GM04503 (cell line): ENCODE results near the gene PTPRD.

Experiments
- DNase-seq: peaks from one replicate; pipeline ENCODE4 v3.0.0-alpha.2; 2012; ENCODE audit warnings: low read depth

The PTPRD gene

DNA sequence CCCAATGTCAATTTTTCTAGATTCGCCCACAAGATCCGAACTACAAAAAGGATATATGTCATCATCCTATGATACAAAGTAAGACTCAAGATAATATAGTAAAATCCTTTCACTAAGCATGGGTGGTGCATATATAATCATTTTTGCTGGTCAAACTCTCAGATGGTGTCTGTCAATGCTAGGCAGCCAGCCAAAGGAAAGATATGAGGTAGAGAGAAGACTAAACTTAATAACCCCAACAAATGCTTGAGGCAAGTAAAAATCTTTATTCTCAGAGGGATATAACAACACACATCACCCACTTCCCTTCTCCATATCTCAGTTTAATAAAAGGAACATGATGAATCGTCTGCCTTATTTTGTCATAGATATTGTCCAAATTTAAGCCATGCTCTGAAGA is 1972.0 kb downstream of the PTPRD start:
- DNase-seq, result no peak

DNA sequence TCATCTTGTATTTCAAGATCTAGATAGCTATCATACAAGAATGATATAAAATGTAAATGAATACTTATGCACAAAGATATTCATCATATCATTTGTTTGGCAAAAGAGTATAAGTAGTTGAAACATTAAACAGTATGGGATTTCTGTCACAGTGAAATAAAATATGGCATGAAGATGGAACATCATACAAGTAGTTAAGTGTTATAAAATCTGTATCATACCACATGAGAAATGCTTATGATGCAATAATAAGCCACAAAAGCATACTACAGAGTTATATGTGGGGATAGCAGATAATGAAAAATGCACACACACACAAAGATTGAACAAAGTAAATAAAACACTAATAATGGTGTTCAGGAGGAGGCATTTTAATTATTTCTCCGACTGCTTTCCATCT is 1975.2 kb downstream of the PTPRD start:
- no peak for DNase-seq

DNA sequence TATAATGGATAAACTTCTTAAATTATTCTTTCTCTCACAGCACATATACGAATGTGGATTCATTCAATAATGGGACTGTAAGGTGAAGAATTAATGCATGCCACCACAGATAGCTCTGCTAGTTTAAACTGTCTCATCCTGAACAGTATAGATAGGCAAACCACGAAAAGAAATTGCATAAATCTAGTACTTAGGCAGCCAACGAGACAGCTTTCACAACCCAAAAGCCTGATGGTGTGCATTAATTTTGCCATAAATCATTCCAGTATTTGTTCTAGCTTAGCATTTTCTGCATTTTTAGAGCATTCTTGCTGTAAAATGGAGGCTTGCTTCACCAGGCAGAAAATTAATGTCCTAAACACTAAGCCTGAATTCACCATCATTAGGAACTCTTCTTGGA is 1979.0 kb downstream of the PTPRD start:
- no peak for DNase-seq

DNA sequence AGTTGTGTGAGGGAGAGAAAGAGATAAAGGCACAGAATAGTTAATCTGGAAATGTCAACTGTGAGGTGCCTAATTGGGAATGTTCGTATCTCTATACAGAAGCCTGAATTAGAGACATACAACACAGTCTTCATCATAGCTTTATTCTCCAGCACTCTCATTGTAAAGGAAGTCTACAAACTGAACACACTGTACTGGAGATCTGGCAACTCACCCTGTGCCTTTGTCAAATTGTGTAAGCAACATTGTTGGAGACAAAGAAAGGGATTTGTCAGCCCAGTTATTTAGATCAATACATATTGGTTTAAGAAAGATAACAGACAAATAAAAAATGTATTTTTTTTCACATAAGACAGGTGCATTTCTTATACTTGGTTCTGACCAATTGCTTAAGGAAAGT is 1980.3 kb downstream of the PTPRD start:
- DNase-seq, result no peak

DNA sequence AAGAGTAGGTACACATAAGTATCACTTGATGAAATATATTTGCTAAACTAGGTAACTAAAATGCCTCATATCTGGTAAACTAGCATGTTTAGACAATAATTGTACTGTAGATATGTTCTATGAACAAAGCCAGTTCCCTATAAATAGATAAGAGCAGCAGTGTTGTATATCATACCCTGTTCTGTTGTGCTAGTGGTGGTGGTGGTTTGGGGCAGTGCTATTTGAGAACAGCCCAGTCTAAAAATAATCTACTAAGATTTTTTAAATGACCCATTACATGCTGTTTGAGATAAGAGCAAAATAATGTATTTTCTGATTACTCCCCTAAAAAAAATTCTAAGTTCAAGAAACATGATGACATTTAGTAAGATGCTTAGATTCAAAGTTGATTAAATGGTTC is 1984.0 kb downstream of the PTPRD start:
- DNase-seq, result no peak

DNA sequence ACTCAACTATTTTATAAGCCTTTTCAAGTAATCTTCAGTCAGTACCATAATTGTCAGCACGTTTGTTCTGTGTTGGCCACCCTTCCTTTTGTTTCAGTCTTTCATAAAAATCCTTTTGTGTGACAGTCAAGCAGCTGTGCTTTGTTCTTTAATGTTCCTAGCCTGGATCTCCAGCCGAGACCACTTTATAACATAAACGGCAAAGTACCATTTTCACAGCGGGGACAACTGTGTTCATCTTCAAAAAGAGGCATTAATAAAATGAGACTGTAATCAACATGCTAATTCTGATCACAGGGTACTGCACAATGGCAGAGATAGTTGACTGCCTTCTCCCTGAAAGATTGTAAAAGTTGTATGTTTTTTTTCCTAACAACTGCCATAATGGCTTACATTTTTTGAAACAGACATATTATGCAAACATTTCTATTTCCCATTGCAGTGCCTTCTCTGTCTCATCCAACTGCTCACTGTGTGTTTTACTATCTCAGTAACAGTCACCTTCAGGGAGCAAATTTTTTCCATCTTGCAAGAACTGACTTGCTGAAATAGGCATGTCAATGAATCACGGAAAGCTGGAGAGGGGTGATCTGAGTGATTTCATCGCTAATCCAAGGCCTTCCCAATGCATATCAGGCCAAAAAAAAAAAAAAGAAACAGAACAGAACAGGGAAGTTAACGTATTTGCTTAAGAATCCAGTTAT is 1984.7 kb downstream of the PTPRD start:
- DNase-seq, result no peak

DNA sequence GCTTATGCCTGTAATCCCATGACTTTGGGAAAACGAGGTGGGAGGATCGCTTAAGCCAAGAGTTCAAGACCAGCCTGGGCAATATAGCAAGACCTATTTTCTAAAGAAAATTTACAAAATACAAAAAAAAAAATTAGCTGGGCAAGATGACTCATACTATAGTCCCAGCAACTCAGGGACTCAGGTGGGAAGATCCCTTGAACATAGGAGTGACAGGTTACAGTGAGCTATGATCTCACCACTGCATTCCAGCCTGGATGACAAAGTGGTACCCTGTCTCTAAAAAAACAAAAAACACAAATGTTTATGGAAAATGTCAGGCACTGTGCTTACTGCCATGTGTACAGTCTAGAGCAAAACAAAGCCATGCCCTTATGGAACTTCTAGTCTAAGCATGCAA is 1989.9 kb downstream of the PTPRD start:
- DNase-seq, result no peak

DNA sequence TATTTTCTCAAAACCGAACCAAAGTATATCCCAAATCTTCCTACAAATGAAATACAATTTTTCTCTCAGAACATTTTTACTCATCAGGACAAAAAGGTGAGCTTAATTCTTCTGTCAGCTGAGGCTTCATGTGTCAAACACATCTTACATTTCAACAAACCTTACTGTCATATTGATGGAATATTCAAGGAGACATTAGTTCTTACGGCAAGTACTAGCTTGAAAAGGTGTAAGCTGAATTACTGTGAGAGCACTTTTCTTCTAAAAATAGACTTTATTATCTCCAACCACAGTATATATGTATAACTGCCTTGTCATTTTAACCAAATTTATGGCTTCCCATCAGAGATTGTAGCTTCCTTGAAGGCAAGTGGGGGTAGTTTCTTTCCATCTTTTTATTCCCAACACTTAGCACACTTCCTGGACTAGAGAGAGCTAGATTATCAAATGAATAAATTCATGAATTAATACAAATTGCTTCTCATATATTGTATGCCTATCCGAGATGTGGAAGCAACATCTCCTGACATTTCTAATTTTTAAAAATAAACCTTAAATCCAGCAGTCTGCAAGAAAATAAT is 1990.5 kb downstream of the PTPRD start:
- DNase-seq, result no peak

DNA sequence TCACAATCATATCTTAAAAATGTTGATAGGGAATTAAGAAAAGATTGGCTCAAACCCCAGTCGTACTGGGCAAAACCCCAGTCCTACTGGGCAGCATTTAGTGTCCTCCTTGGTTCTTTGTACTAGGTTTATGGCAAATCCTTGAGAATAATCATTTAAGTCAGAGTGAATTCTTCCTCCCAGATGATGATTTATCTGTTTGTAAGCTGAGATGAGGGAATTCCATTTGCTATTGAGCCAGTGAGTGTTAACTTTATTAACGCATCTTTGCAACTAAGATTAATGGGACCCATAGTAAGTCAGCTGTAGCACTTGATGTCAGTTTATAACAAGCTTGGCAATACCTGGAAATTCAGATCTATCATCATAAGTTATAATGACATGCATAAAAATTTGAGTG is 1991.4 kb downstream of the PTPRD start:
- DNase-seq, result no peak

DNA sequence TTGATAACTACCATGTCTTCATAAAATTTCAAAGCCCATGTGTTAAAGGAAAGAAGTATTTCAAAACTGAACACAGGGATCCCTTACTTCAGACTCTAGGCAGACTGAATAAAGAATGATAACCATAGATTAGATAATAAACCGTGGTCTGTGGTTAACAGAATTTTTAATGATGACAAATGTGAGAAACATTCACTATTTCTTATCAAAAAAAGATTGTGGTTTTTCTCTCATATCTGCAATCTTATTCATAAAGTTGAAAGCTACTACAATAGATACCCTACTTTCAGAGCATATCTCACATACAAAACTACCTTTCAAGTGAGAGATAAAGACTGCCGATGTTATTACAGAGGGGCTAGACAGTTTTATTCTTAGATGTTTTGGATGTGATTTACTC is 1996.4 kb downstream of the PTPRD start:
- no peak for DNase-seq

DNA sequence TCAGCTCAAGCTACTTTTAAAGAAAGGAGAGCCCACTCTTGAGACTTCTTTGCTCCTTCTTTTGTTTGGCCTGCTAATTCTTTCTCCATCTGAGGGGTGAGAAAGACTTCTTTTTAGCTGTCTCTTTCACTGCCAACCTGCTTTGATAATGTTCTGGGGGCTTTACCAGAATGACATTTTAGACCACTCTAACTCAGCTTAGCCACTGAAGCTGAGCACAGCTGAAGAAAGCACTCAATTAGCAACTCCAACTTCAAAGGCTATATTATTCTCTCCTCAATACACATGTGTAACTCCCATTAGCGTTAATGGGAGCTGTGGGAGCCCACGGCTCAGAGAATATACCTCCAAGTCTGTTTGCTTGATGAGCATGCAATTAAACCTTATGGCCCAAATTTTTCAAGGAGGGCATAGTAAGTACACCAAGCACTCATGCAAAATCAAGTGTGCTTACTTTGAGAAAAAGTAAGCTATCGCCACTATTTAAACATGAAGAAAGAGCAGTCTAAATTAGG is 1997.8 kb downstream of the PTPRD start:
- no peak for DNase-seq

DNA sequence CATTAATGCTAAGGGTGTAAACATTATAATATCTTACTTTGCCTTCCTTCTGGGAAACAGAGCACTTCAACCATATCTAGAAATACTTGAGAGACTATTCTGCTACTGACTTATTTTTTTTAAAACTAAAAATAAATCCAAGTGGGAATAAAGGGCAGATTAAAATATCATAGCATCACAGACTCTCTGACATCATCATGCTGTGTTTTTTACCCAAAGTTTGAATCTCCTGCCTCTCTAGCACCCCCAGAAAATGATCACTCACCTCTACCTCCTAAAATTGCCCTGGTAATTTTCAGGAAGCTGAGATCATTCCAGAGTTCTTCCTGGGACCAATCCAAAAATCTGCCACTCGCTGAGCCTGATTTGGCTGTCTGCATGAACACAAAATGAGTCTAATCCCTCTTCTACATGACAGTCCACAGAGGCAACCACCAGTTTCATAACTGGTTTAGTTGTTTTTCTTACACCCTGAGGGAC is 1999.4 kb downstream of the PTPRD start:
- DNase-seq, result no peak

DNA sequence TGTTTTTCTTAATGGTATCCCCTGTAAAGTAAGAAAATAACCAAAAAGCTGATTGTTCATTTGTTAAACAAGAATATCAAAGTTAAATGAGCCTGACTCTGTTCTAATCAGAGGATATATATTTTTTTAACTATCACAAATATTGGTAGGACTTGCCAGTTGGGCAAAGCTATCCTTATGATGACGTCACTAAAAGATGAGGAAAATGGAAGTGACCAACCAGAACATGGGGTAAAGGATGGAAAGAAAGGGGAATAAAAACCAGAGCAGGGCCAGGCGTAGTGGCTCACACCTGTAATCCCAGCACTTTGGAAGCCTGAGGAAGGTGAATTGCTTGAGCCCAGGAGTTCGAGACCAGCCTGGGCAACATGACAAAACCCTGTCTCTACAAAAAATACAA is 2001.6 kb downstream of the PTPRD start:
- no peak for DNase-seq

DNA sequence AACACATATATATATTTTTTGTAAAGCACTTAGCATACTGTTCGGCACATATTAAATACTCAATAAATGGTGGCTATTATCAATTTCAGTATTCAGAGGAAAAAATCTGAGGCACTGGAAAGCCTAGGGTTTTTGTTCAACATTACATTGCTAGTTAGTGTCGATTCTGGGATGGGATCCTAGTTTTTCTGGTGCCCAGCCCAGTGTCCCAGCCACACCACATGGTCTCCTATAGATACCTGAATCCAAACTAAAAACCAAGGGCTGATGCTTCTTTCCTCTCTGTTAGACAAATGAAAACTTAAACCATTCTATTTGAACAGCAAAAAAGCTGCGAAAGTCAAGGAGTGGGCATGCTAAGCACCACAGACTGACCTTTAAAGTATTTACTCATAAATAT is 2002.5 kb downstream of the PTPRD start:
- no peak for DNase-seq

DNA sequence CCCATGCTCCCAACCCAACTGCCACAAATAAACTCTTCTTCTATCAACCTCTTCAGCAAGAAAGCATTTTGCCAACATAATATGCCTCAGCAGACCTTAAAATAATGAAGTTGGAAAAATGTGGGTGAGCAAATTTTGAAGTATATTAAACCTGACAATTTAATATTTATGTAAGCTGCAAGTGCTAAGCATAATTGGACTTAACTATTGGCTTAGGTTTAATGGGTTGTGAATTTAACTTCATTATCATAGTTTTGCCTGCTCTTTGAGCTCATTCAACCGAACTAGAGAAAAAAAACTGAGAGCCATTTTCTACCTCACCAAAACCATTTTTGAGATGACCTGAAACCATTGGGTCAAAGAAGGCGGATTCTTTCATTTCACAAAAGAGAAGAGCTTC is 2007.7 kb downstream of the PTPRD start:
- DNase-seq, result no peak

DNA sequence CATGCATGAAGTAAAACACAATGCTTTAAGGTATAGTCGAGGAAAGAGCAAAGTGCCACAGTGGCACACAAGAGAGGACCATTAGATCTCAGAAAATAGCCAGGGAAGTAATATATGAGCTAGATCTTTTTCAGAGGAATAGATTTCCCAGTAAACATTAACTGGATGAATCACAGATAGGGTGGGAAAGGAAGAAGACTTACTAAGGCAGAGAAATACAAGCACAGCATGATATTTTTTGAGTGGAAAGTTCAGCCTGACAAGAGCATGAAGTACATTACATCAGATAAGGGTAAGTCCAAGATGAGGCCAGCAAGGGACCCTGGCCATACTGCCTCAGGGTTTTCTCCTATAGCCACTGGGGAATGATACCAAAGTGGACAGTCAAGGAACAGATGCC is 2008.6 kb downstream of the PTPRD start:
- DNase-seq, result no peak

DNA sequence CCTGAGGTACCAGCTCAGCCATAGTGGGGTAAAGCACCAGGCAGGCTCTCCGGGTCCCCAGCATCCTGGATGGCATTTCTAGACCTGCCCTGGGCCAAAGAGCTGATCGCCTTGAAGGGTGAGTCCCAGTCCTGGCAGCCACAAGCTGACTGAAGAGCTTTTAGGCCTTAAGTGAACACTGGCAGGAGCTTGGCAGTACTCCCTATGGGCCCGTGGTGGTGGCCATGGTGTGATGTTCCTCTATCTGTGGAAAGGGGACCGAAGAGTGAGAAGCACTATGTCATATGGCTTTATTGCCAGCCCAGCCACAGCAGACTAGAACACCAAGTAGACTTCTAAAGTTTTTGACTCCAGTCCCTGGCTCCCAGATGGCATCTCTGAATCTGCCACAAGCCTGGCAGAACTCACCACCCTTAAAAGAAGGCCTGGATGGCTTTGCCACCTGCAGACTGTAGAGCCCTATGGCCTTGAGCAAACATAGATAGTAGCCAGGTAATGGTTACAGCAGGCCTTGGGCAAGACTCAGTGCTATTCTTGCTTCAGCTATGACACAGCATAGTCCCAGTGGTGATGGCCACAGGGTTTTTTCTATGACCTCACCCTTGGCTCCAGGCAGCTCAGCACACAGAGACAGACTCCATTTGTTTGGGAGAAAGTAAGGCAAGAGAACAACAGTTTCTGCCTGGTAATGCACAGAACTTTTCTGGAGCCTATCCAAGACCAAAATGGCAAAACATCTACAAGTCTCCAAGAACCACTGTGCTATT is 2011.7 kb downstream of the PTPRD start:
- no peak for DNase-seq

DNA sequence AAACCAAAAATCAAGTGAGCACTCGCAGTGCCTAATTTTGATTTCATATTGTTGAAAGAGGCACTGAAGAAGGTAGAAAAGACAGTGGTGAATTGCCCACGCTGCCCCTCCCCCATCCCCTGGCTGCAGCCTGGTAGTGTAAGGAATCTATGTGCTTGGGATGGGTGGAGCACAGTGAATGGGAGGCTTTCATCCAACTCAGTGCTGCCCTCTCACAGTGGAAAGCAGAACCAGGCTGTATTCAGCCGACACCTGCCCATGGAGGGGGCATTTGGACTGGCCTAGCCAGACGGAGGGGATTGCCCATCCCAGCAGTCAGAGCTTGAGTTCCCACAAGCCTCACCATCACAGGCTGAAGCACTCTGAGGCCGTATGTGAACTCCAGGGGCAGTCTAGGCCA is 2012.9 kb downstream of the PTPRD start:
- DNase-seq, result no peak

DNA sequence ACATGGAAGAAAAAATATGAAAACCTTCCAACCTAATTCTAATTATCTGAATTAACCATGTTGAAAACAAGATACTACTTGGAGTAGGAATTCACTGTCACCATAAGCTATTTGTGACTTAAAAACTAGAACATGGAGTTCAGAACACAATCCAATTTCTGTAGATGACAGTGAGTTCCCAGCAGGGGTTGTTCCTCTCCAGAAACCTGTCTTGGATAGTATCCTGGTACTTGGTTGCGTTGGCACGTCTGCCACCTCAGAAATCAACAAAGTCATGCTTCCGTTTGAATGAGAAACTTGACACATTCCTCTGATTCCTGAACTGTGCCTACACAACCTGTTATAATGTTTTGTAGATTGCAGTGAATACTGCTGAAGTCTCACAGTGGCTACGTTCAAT is 2023.3 kb downstream of the PTPRD start:
- DNase-seq, result no peak

DNA sequence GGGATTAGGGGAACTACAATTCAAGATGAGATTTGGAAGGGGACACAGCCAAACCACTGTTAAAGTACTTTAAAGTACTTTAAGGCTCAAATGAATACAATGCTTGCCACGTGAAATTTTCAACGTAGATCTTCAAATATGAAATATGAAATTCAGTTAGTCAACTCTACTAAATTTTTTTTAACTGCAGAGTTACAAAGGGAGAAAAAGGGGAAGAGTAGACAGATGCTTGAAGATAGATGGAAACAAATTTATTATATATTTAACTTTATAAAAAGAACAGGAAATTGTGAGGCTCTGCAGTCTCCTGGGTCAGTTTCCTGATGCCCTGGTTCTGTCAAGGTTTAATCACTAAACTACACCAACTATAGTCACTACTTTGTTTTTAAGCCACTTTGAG is 2027.8 kb downstream of the PTPRD start:
- no peak for DNase-seq

DNA sequence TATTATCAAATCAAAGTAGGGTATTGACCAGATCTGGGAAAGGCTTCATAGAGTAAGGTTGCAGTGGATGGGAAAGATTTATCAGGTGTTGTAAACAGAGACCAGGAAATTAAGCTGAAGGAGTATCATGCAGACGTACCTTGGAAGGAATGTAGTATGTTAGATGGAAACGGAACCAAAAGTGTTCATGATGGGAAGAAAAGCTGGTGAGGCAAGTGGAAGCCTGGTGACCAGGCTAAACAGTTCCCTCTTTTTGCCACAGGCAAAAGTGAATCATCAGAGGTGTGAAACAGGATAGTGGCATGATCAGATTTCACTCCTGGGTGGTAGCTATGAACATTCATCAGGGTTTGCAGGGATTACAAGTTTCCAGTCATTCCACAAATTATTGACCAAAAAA is 2033.1 kb downstream of the PTPRD start:
- no peak for DNase-seq

DNA sequence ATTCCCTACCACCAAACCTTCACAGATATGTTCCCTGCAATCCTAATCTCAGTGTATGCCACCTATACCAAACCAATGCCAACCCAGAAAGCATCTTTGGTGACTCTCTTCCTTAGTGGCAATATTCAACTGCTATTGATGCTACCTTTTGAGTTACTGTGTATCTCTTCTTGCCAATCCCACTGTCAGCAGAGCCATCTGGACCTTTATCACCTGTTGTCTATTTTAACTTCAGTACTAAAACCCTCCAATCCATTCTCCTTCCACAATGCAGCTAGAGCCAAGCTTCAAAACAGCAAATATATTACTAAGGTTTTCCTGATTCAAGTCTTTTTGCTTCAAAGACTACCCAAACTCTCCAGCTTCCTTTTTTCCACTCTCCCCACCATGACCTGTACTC is 2036.1 kb downstream of the PTPRD start:
- DNase-seq, result no peak

DNA sequence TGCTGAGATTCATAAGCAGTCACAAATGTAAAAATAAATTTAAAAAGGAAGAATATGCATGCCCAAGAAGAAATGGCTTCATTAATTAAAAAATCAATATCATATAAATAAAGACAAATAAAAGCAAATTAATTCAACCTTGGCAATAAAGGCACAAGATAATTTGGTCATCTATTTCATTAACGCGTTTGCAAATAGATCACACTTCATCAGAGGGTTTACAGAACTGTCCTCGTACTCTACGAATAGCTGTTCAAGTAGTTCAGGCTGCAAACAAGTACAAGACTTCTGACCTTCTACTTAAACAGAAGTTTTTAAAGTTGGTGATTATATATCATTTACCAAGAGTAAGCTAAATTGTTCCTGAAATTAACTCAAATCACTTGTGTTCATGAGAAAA is 2038.0 kb downstream of the PTPRD start:
- no peak for DNase-seq
